ENCODE results near the gene SMDT1.
"Not testable (repeated sequence)": the region's sequence is repeated elsewhere in the genome, so short reads cannot be mapped to it uniquely, and the experiment has no call there.

The SMDT1 gene

DNA sequence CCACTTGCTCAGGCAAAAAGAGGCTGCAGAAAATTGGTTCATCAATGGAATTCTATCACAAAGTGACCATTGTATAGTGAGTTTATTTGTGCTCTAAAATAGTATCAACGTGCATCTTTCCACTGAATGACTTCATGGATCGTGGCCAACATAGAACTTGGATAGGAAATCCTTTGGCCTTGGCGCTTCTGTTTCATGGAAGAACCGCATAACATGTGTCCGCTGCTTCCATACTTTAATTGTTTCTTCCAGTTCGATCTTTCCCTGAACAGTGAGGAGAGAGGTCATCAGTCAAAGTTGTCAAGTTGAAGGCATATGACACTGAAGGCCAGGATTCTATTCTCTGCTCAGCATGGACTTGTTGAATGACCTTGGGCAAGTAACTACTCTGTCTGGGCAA lies 6.6 kb downstream of the SMDT1 start:
- H3K9me3 ChIP-seq (ENCODE audit: control insufficient read depth, low read length), result no peaks in the 10 kb centered on the region
- H3K9ac ChIP-seq (ENCODE audit: low read length), result no peak overlapping the region
- H3K36me3 ChIP-seq (ENCODE audit: control insufficient read depth, insufficient read depth, low read length, severe bottlenecking), result peaks cover 43% of the 10 kb centered on the region
- H3K4me3 ChIP-seq (ENCODE audit: low read length), result no peak overlapping the region
- no peaks in the 10 kb centered on the region for H3K27me3 ChIP-seq (replicated peaks; ENCODE audit: control insufficient read depth, insufficient read depth, low read length)
- DNase-seq (ENCODE audit: low read depth), result no peak
- H3K4me1 ChIP-seq (ENCODE audit: control insufficient read depth, insufficient read depth, low read length), result peaks cover 9% of the 10 kb centered on the region

DNA sequence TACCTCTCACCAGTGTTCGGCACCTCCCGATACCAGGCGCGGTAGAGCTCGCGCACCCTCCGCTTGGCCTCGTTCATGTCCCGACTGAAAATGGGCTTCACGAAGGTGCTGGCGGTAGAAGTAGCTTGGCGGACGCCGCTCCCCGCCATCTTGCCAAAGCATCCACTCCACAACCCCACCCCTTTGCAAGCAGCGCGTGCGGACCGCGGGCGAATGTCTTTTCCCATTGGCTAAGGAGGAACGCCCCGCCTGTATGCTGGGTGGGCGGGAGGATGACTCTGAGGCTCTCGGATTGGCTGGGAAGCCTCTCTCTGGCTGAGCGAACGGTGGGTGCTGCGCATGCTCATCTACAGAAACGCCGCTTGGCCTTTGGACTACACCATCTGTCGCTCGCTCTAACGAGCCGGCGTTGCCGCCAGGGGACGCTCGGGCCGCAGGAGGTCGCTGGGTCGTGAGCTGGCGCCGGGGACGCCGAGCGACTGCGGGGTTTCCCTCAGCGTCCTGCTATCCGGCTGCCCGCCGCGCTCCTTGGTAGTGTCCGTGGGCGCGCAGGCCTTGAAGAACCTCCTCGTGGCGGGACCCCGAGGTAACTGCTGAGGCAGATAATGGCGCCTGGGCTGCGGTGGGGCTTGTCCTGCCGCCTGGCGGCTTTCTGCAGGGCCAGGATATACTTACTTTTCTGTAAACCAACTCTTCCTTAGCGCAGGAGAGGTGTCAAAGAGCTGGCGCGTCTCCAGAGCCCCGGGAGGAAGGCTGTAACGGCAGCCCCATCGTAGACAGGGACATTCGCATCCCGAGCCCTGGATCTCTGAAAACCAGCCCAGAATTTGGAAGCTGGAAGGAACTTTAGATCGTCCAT lies 11.3 kb downstream of the SMDT1 start, which contains the start of gene NDUFA6:
TSS of gene NDUFA6 (minus strand) at position 177 of the 859 bp plus-strand sequence. CDS start at position 149, 28 bp downstream.
- peak; percentile 100 for DNase-seq (ENCODE audit: low read depth)
- Histone ChIP-seq H3K4me1 (ENCODE audit: control insufficient read depth, insufficient read depth, low read length) (peaks cover 14% of the 10 kb centered on the region), H3K36me3 (ENCODE audit: control insufficient read depth, insufficient read depth, low read length, severe bottlenecking) (peaks cover 15% of the 10 kb centered on the region), H3K9ac (ENCODE audit: low read length) (peak within 1 kb of the TSS; percentile 95), H3K27me3 (replicated peaks; ENCODE audit: control insufficient read depth, insufficient read depth, low read length) (no peaks in the 10 kb centered on the region), H3K4me3 (ENCODE audit: low read length) (peak within 1 kb of the TSS; percentile 96), H3K9me3 (ENCODE audit: control insufficient read depth, low read length) (no peaks in the 10 kb centered on the region)

DNA sequence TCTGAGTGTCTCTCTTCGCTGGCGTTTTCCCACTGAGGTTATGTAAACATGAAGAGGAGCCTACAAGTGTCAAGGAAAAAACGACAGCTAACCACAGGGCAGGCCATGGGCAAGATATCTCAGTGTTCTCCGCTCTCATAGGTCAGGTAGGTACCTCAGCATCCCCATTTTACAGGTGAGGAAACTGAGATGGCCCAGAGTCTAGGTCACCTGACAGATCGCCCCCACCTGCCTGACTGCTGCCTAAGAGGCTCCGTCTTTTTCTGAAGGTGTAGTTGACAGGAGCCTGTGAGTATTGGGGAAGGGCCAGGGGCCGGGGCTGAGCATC lies 11.9 kb downstream of the SMDT1 start:
- H3K4me3 ChIP-seq (ENCODE audit: low read length), result peak overlapping the region; percentile 96
- H3K27me3 ChIP-seq (replicated peaks; ENCODE audit: control insufficient read depth, insufficient read depth, low read length), result no peaks in the 10 kb centered on the region
- peaks cover 14% of the 10 kb centered on the region for H3K4me1 ChIP-seq (ENCODE audit: control insufficient read depth, insufficient read depth, low read length)
- no peak for DNase-seq (ENCODE audit: low read depth)
- peaks cover 9% of the 10 kb centered on the region for H3K36me3 ChIP-seq (ENCODE audit: control insufficient read depth, insufficient read depth, low read length, severe bottlenecking)
- H3K9ac ChIP-seq (ENCODE audit: low read length), result peak overlapping the region; percentile 74
- H3K9me3 ChIP-seq (ENCODE audit: control insufficient read depth, low read length), result no peaks in the 10 kb centered on the region

DNA sequence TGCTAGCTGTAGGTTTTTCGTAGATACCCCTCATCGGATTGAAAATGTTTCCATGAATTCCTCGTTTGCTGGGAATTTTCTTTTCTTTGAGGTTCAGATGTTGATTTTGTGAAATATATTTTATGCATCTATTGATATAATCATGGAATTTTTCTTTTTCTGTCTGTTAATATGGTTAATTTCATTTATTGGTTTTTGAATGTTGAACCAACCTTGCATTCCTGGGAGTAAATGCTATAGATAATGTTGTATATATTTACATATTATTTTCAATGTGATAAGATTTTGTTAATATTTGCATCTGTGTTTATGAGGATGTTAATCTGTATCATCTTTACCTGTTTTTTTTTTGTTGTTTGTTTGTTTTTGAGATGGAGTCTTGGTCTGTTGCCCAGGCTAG lies 21.7 kb downstream of the SMDT1 start:
- Histone ChIP-seq H3K4me3 (ENCODE audit: low read length) (no peak overlapping the region), H3K9ac (ENCODE audit: low read length) (no peak overlapping the region), H3K36me3 (ENCODE audit: control insufficient read depth, insufficient read depth, low read length, severe bottlenecking) (no peaks in the 10 kb centered on the region), H3K27me3 (replicated peaks; ENCODE audit: control insufficient read depth, insufficient read depth, low read length) (no peaks in the 10 kb centered on the region), H3K9me3 (ENCODE audit: control insufficient read depth, low read length) (peaks cover 31% of the 10 kb centered on the region), H3K4me1 (ENCODE audit: control insufficient read depth, insufficient read depth, low read length) (no peaks in the 10 kb centered on the region)
- no peak for DNase-seq (ENCODE audit: low read depth)

DNA sequence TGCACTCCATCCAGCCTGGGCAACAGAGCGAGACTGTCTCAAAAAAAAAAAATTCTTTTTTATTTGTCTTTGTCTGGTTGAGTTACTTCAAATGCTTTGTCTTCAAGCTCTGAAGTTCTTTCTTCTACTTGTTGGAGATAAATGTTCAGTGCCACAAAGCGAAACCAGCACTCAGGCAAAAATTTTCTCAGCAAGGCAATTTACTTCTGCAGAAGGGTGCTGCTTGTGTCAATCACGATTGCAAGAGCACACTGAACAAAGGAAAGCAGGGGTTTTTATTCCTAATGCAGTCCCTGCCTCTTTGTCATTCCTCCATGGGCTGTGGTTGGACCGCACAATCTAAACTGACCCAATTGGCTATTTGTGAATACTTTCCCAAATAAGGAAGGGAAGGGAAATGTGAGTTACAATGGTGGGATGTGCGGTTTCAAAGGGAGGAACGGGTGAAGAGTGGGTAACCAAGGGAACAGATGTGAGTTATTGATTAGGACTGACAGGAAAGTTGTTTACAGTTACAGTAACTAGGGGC lies 24.9 kb downstream of the SMDT1 start:
- not testable (repeated sequence) for H3K4me1 ChIP-seq (ENCODE audit: control insufficient read depth, insufficient read depth, low read length); DNase-seq (ENCODE audit: low read depth); H3K36me3 ChIP-seq (ENCODE audit: control insufficient read depth, insufficient read depth, low read length, severe bottlenecking); H3K9ac ChIP-seq (ENCODE audit: low read length); H3K27me3 ChIP-seq (replicated peaks; ENCODE audit: control insufficient read depth, insufficient read depth, low read length)
- H3K4me3 ChIP-seq (ENCODE audit: low read length), result peak overlapping the region; percentile 44
- H3K9me3 ChIP-seq (ENCODE audit: control insufficient read depth, low read length), result peaks cover 31% of the 10 kb centered on the region

DNA sequence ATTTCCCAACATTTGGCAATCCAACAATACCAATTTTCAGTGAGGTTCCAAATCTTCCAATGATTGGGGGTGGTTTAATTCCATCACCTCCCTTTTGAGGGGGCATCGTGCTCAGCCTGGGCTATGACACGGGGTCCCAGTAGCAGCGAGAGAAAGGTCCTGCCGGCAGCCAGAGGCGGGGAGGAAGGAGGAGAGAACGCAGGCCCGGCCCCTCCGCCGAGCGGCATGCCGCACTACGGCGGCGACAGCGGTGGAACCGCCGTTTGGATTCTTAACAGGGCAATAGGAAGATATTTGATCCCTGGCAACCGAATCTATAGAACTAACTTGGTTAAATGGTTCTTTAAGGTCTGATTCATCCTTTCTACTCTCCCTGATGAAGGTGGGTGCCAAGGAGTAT lies 29.3 kb downstream of the SMDT1 start:
- Histone ChIP-seq H3K36me3 (ENCODE audit: control insufficient read depth, insufficient read depth, low read length, severe bottlenecking) (no peaks in the 10 kb centered on the region), H3K4me3 (ENCODE audit: low read length) (no peak overlapping the region)
- no peak for DNase-seq (ENCODE audit: low read depth)

DNA sequence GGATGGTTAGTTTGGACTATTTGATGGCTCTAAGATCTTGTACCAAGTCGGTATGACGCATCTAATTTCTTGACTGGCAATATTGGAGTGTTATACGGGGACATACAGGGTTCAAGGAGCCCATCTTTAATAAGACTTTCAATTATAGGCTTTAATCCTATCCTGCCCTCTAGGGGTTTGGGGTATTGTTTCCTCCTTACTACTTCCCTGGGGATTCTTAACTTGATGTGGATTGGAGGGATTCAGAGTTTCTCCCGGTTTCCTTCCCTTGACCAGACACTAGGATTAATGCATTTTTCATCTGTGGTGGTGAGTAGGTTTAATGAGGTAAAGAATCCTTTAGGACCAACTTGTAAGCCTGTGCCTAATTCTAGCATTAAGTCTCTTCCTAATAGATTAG lies 32.3 kb downstream of the SMDT1 start:
- no peak overlapping the region for H3K4me3 ChIP-seq (ENCODE audit: low read length)
- no peak for DNase-seq (ENCODE audit: low read depth)
- peaks cover 14% of the 10 kb centered on the region for H3K9me3 ChIP-seq (ENCODE audit: control insufficient read depth, low read length)
- H3K27me3 ChIP-seq (replicated peaks; ENCODE audit: control insufficient read depth, insufficient read depth, low read length), result no peaks in the 10 kb centered on the region
- peaks cover 5% of the 10 kb centered on the region for H3K4me1 ChIP-seq (ENCODE audit: control insufficient read depth, insufficient read depth, low read length)
- no peak overlapping the region for H3K9ac ChIP-seq (ENCODE audit: low read length)
- H3K36me3 ChIP-seq (ENCODE audit: control insufficient read depth, insufficient read depth, low read length, severe bottlenecking), result no peaks in the 10 kb centered on the region

More for the DNA sequence above, 29.3 kb downstream of the SMDT1 start:
- Histone ChIP-seq H3K9me3 (ENCODE audit: control insufficient read depth, low read length) (peaks cover 14% of the 10 kb centered on the region), H3K4me1 (ENCODE audit: control insufficient read depth, insufficient read depth, low read length) (no peaks in the 10 kb centered on the region), H3K27me3 (replicated peaks; ENCODE audit: control insufficient read depth, insufficient read depth, low read length) (no peaks in the 10 kb centered on the region), H3K9ac (ENCODE audit: low read length) (no peak overlapping the region)

DNA sequence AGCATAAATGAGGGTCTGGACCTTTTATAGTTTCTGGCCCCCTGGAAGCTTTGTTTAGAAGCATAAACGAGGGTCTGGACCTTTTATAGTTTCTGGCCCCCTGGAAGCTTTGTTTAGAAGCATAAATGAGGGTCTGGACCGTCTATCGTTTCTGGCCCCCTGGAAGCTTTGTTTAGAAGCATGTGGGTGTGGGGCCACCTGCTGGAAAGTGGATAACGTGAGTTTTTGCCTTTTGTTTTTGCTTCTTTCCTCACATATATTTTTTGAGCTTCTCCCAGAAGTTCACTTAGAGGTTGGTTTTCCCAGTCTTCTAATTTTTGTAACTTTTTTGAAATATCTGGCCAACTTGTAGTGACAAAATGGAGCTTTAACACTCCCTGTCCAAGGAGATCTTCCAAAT lies 33.3 kb downstream of the SMDT1 start:
- not testable (repeated sequence) for H3K4me1 ChIP-seq (ENCODE audit: control insufficient read depth, insufficient read depth, low read length); H3K4me3 ChIP-seq (ENCODE audit: low read length); H3K9ac ChIP-seq (ENCODE audit: low read length); H3K36me3 ChIP-seq (ENCODE audit: control insufficient read depth, insufficient read depth, low read length, severe bottlenecking); DNase-seq (ENCODE audit: low read depth); H3K27me3 ChIP-seq (replicated peaks; ENCODE audit: control insufficient read depth, insufficient read depth, low read length)
- H3K9me3 ChIP-seq (ENCODE audit: control insufficient read depth, low read length), result peaks cover 14% of the 10 kb centered on the region

DNA sequence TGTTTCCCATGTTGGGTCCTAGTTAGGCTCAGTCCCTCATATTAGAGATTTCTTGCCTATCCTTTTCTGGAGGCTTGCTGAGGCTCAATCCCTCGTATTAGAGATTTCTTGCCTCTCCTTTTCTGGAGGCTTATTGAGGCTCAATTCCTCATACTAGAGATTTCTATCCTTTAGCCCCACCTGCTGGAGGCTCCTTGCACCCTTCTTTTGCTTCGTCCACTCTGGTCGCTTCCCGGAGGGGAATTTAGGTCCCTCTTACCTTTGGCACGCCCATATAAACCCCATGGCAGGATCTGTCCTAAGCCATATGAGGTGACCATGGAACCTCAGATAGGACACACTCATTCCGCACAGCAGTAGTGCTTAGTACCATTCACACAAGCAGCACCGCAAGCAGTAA lies 35.2 kb downstream of the SMDT1 start:
- peak; percentile 15 for DNase-seq (ENCODE audit: low read depth)
- Histone ChIP-seq H3K36me3 (ENCODE audit: control insufficient read depth, insufficient read depth, low read length, severe bottlenecking) (no peaks in the 10 kb centered on the region), H3K4me1 (ENCODE audit: control insufficient read depth, insufficient read depth, low read length) (peaks cover 8% of the 10 kb centered on the region), H3K9ac (ENCODE audit: low read length) (no peak overlapping the region), H3K27me3 (replicated peaks; ENCODE audit: control insufficient read depth, insufficient read depth, low read length) (no peaks in the 10 kb centered on the region), H3K9me3 (ENCODE audit: control insufficient read depth, low read length) (peaks cover 14% of the 10 kb centered on the region), H3K4me3 (ENCODE audit: low read length) (no peak overlapping the region)

DNA sequence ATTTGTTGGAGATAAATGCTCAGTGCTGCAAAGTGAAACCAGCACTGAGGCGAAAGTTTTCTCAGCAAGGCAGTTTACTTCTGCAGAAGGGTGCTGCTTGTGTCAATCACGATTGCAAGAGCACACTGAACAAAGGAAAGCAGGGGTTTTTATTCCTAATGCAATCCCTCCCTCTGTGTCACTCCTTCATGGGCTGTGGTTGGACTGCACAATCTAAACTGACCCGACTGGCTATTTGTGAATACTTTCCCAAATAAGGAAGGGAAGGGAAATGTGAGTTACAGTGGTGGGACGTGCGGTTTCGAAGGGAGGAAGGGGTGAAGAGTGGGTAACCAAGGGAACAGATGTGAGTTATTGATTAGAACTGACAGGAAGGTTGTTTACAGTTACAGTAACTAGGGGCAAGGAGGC lies 35.9 kb downstream of the SMDT1 start:
- H3K9ac ChIP-seq (ENCODE audit: low read length); H3K36me3 ChIP-seq (ENCODE audit: control insufficient read depth, insufficient read depth, low read length, severe bottlenecking); H3K27me3 ChIP-seq (replicated peaks; ENCODE audit: control insufficient read depth, insufficient read depth, low read length); DNase-seq (ENCODE audit: low read depth); H3K4me3 ChIP-seq (ENCODE audit: low read length); H3K4me1 ChIP-seq (ENCODE audit: control insufficient read depth, insufficient read depth, low read length): not testable (repeated sequence)
- H3K9me3 ChIP-seq (ENCODE audit: control insufficient read depth, low read length), result peaks cover 14% of the 10 kb centered on the region

DNA sequence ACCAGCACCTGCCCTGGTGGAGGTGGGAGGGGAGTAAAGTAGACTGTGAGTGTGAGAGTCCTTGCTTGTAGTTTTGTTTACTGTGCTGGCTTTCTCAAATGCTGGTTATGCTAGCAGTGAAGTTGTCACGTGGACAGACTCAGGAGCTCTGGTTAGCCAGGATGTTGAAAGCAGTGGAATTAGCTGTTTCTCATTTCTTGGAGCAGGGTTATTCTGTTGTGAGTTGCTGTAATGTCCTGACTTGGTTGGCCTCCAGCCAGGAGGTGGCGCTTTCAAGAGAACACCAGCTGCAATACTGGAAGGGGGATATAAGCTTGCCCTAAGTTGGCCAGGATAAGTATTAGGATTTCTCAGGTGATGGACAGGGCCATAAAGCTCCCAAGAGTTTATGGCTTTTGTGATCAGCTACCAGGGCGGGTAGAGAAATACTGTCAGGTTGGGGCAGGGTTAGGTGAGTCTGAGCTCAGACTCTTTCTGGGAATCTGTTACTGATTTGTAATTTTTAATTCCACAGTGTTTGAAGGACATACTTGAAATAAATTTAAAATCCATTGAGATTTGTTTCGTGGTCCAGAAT lies 37.4 kb downstream of the SMDT1 start:
- Histone ChIP-seq H3K9me3 (ENCODE audit: control insufficient read depth, low read length) (peaks cover 14% of the 10 kb centered on the region), H3K4me1 (ENCODE audit: control insufficient read depth, insufficient read depth, low read length) (peaks cover 8% of the 10 kb centered on the region), H3K9ac (ENCODE audit: low read length) (no peak overlapping the region), H3K27me3 (replicated peaks; ENCODE audit: control insufficient read depth, insufficient read depth, low read length) (no peaks in the 10 kb centered on the region), H3K4me3 (ENCODE audit: low read length) (no peak overlapping the region), H3K36me3 (ENCODE audit: control insufficient read depth, insufficient read depth, low read length, severe bottlenecking) (no peaks in the 10 kb centered on the region)
- DNase-seq (ENCODE audit: low read depth), result no peak

Measured in adipocyte (in vitro differentiated cells).